SK-N-SH (cell line): ENCODE data around the gene RARG. TPM values are rescaled to one million over a fixed set of nuclear protein-coding genes. Genes with fewer than 3 reads are reported as not detected.

ENCODE experiments used
- CTCF ChIA-PET: fragments of 300-600, 350-600 bp; formaldehyde crosslinking; extraction: SDS; loops from one replicate; lab custom pipeline; 2021; lab: Yijun Ruan, JAX
- POLR2A ChIA-PET: fragments of 350-600 bp; sonication (Branson Sonifier 250); formaldehyde crosslinking; extraction: SDS; loops from one replicate; lab custom pipeline; 2020; ENCODE audit warnings: antibody characterized with exemption, inconsistent platforms; lab: Yijun Ruan, JAX
- DNase-seq: peaks from one replicate; pipeline ENCODE4 v3.0.0; 2012
- H2AFZ ChIP-seq: fragments of 200-600 bp; sonication (generic); 2 replicates; pipeline ENCODE4 v1.8.1; 2016; ENCODE audit warnings: antibody characterized with exemption, mild to moderate bottlenecking, low read depth
- H3F3A ChIP-seq: fragments of 200-600 bp; sonication (generic); replicated peaks from 2 replicates; pipeline ENCODE3; 2016; ENCODE audit warnings: antibody characterized with exemption, mild to moderate bottlenecking; ENCODE audit not compliant: insufficient read depth
- H3K27ac ChIP-seq, 2 experiments: fragments of 200-500 bp in 1 of 2; fragments of 200-600 bp in 1 of 2; sonication (Bioruptor generic) in 1 of 2; sonication (generic), shearing (Covaris generic) in 1 of 2; 2 replicates each; pipeline versions ENCODE4 v1.5.1 to v1.6.1; 2014 to 2016; ENCODE audit warnings: low read depth in 2 of 2, inconsistent platforms in 1 of 2, low read length in 1 of 2, mild to moderate bottlenecking in 1 of 2, mixed read lengths in 1 of 2
- H3K27me3 ChIP-seq: fragments of 200-600 bp; sonication (generic), shearing (Covaris generic); 2 replicates; pipeline ENCODE4 v1.6.1; 2016; ENCODE audit warnings: mixed run types; ENCODE audit not compliant: insufficient read depth
- H3K36me3 ChIP-seq, 2 experiments: fragments of 200-500 bp in 1 of 2; fragments of 200-600 bp in 1 of 2; sonication (Bioruptor generic) in 1 of 2; sonication (generic) in 1 of 2; replicated peaks in 1 of 2; 2 replicates each; pipeline versions ENCODE3 to v1.5.1; 2014 to 2016; ENCODE audit warnings: low read length in 1 of 2, mild to moderate bottlenecking in 1 of 2; ENCODE audit not compliant: insufficient read depth in 2 of 2, control insufficient read depth in 1 of 2
- H3K4me1 ChIP-seq, 2 experiments: fragments of 200-500 bp in 1 of 2; fragments of 200-600 bp in 1 of 2; sonication (Bioruptor generic) in 1 of 2; sonication (generic), shearing (Covaris generic) in 1 of 2; 2 replicates each; pipeline versions ENCODE4 v1.5.1 to v1.6.1; 2014 to 2016; ENCODE audit warnings: low read depth in 1 of 2, low read length in 1 of 2, mixed run types in 1 of 2; ENCODE audit not compliant: insufficient read depth in 2 of 2, control insufficient read depth in 1 of 2
- H3K4me2 ChIP-seq: fragments of 200-600 bp; sonication (generic), shearing (Covaris generic); 2 replicates; pipeline ENCODE4 v1.6.1; 2017; ENCODE audit warnings: mixed run types
- H3K4me3 ChIP-seq, 2 experiments: fragments of 200-500 bp in 1 of 2; fragments of 200-600 bp in 1 of 2; sonication (Bioruptor generic) in 1 of 2; sonication (generic), shearing (Covaris generic) in 1 of 2; 2 replicates each; pipeline versions ENCODE4 v1.5.1 to v1.8.1; 2014 to 2016; ENCODE audit warnings: low read depth in 2 of 2, inconsistent platforms in 1 of 2, low read length in 1 of 2, mild to moderate bottlenecking in 1 of 2, mixed read lengths in 1 of 2, moderate library complexity in 1 of 2
- H3K79me2 ChIP-seq: fragments of 200-600 bp; sonication (generic); 2 replicates; pipeline ENCODE4 v1.8.1; 2017; ENCODE audit warnings: mild to moderate bottlenecking; ENCODE audit not compliant: insufficient read depth
- H3K9ac ChIP-seq: fragments of 200-600 bp; sonication (generic); 2 replicates; pipeline ENCODE4 v1.6.1; 2017; ENCODE audit warnings: mixed run types
- H3K9me2 ChIP-seq: fragments of 200-600 bp; sonication (generic); 2 replicates; pipeline ENCODE4 v1.6.1; 2017; ENCODE audit warnings: mixed run types
- H3K9me3 ChIP-seq: fragments of 200-600 bp; sonication (generic); 2 replicates; pipeline ENCODE4 v1.6.1; 2017; ENCODE audit warnings: mixed run types, mild to moderate bottlenecking, moderate library complexity
- H4K20me1 ChIP-seq: fragments of 200-600 bp; sonication (generic); 2 replicates; pipeline ENCODE4 v1.6.1; 2017; ENCODE audit warnings: mild to moderate bottlenecking, mixed run types; ENCODE audit not compliant: insufficient read depth
- EZH2phosphoT487 ChIP-seq: fragments of 200-600 bp; sonication (generic); IDR thresholded peaks from 2 replicates; pipeline ENCODE4 v1.6.1; 2017; ENCODE audit warnings: low read depth, mixed run types, mild to moderate bottlenecking, antibody characterized with exemption, moderate library complexity, borderline replicate concordance
- FOSL2 ChIP-seq: IDR thresholded peaks from 2 replicates; pipeline ENCODE4 v1.4.0; 2012; ENCODE audit warnings: low read depth, mild to moderate bottlenecking, moderate library complexity, borderline replicate concordance
- FOXJ3 ChIP-seq: sonication (generic); formaldehyde crosslinking; IDR thresholded peaks from 2 replicates; pipeline ENCODE4 v1.5.1; 2020; ENCODE audit warnings: mild to moderate bottlenecking, missing genetic modification reagents
- MEF2A ChIP-seq: IDR thresholded peaks from 2 replicates; pipeline ENCODE4 v1.4.0; 2012; ENCODE audit warnings: low read depth, borderline replicate concordance
- NFIC ChIP-seq: IDR thresholded peaks from 2 replicates; pipeline ENCODE4 v1.4.0; 2012; ENCODE audit warnings: borderline replicate concordance
- POLR2AphosphoS5 ChIP-seq: IDR thresholded peaks from 2 replicates; pipeline ENCODE4 v1.6.1; 2012; ENCODE audit warnings: low read depth, low read length
- RCOR1 ChIP-seq: fragments of 150-350 bp; IDR thresholded peaks from 2 replicates; pipeline ENCODE4 v1.6.1; 2017; ENCODE audit warnings: antibody characterized with exemption, low read length
- RXRA ChIP-seq: IDR thresholded peaks from 2 replicates; pipeline ENCODE4 v1.4.0; 2012; ENCODE audit warnings: low read depth, mild to moderate bottlenecking, borderline replicate concordance
- SIN3A ChIP-seq: IDR thresholded peaks from 2 replicates; pipeline ENCODE4 v1.6.1; 2012; ENCODE audit warnings: low read depth, mild to moderate bottlenecking, low read length, moderate library complexity, borderline replicate concordance
- TEAD4 ChIP-seq: IDR thresholded peaks from 2 replicates; pipeline ENCODE4 v1.4.0; 2012; ENCODE audit warnings: mild to moderate bottlenecking, borderline replicate concordance; ENCODE audit not compliant: insufficient read depth
- WGBS: methylation state at CpG from one replicate; pipeline ENCODE4 v1.1.6; 2017; ENCODE audit warnings: low lambda C conversion rate; 5-methylcytosine and 5-hydroxymethylcytosine counted together
- polyA plus RNA-seq, 3 experiments: library from polyadenylated mRNA; depleted of rRNA; stranded (reverse); fragments of >200 nt; gene quantifications; 2 replicates each; pipeline ENCODE4 v1.2.3, GENCODE V29; 2012
- TF ChIP-seq, protein P1 (sequence below): IDR thresholded peaks from 2 replicates; pipeline ENCODE4 v1.6.1; 2012; ENCODE audit warnings: mild to moderate bottlenecking, low read depth, low read length, moderate library complexity
- TF ChIP-seq, protein P2 (sequence below): fragments of 150-350 bp; IDR thresholded peaks from 2 replicates; pipeline ENCODE4 v1.6.1; 2016; ENCODE audit warnings: mild to moderate bottlenecking, low read depth, low read length
- TF ChIP-seq, protein P3 (sequence below): IDR thresholded peaks from 2 replicates; pipeline ENCODE4; 2012

The RARG gene
- polyA plus RNA-seq, 1 of the 3 experiments (the other 2 are of a cell fraction): 36.6 TPM

DNA sequence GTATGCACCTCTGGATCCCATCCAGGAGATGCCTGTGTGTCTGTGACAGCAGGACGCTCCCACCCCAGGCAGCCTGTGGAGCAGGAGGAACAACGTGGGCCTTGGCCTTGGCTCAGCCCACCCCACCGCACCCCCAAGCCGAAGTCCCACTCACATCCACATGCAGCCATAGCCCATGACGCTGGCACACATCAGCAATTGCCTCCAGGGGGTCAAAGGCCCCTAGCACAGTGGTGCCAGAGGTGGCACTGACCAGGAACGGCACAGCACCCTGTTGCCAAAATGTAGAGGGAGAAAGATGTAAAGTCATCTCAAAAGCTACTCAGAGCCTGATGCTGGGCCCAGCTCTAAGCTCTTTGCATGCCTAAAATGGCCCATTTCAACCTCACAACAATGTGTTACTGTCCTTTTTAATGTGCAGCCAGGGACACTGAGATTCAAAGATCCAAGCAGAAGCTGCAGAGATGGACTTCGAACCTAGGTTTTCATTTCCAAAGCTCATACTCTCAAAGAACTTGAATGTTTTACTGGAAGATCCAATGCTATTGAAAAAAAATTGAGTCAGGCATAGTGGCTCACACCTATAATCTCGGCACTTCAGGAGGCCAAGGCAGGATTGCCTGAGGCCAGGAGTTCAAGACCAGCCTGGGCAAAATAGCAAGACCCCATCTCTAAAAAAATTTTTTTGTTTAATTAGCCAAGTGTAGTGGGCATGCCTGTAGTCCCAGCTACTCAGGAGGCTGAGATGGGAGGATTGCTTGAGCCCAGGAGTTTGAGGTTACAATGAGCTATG is 70.7 kb downstream of the RARG start:
- no peak overlapping the region for H2AFZ ChIP-seq
- TF ChIP-seq, protein P1, sequence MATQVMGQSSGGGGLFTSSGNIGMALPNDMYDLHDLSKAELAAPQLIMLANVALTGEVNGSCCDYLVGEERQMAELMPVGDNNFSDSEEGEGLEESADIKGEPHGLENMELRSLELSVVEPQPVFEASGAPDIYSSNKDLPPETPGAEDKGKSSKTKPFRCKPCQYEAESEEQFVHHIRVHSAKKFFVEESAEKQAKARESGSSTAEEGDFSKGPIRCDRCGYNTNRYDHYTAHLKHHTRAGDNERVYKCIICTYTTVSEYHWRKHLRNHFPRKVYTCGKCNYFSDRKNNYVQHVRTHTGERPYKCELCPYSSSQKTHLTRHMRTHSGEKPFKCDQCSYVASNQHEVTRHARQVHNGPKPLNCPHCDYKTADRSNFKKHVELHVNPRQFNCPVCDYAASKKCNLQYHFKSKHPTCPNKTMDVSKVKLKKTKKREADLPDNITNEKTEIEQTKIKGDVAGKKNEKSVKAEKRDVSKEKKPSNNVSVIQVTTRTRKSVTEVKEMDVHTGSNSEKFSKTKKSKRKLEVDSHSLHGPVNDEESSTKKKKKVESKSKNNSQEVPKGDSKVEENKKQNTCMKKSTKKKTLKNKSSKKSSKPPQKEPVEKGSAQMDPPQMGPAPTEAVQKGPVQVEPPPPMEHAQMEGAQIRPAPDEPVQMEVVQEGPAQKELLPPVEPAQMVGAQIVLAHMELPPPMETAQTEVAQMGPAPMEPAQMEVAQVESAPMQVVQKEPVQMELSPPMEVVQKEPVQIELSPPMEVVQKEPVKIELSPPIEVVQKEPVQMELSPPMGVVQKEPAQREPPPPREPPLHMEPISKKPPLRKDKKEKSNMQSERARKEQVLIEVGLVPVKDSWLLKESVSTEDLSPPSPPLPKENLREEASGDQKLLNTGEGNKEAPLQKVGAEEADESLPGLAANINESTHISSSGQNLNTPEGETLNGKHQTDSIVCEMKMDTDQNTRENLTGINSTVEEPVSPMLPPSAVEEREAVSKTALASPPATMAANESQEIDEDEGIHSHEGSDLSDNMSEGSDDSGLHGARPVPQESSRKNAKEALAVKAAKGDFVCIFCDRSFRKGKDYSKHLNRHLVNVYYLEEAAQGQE: no peak
- no peak for TF ChIP-seq POLR2AphosphoS5
- TF ChIP-seq, all 33 proteins: peak for 0
- Histone ChIP-seq H3F3A (peaks cover 6% of the 10 kb centered on the region), H3K9me2 (no peaks in the 10 kb centered on the region), H3K4me3 (no peak overlapping the region), H3K9me3 (no peaks in the 10 kb centered on the region), H3K27ac (no peak overlapping the region), H3K4me2 (no peak overlapping the region), H3K4me1 (peaks cover 0 to 2% of the 10 kb centered on the region in 2 experiments; a peak in 1 of 4 replicates), H3K36me3 (no peaks in the 10 kb centered on the region), H3K27me3 (no peaks in the 10 kb centered on the region), H3K9ac (no peak overlapping the region), H3K79me2 (no peaks in the 10 kb centered on the region), H4K20me1 (no peaks in the 10 kb centered on the region)
- ChIA-PET POLR2A (interaction anchor here (2.8 kb wide), 1 partner anchor 19 kb away, joined by 12 read pairs; the partner anchor contains the start of genes CSAD and ZNF740), CTCF (interaction anchor here (0.9 to 12.3 kb wide), 12 partner anchors 16 to 160 kb away, joined by 3 to 272 read pairs (median 14); partner anchors contain the start of genes AAAS, CSAD, MYG1 and SPRYD3)
- WGBS: 97% methylated on average over 5 of the region's 8 CpGs
- no peak for DNase-seq

DNA sequence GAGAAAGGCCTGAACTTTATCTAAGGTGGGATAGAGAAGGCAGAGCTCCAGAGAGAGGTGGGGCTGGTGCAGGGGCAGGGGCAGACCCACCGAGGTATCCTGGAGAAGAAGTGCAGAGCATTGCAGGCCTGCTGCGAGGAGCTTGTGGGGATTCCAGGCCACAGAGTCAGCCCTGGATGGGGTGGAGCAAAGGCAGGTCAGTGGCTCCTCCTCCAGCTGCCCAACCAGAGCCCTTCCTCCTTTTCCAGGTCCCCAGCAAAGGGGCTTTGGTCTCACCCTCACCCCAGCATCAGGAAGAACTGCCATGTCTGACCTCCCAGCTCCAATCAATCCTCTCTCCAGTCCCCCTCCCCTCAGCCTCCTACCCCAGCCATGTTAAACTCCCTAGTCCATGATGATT is 71.3 kb downstream of the RARG start:
- H4K20me1 ChIP-seq: no peaks in the 10 kb centered on the region
- POLR2A ChIA-PET: interaction anchor here (0.9 to 2.8 kb wide), 3 partner anchors 20 to 33 kb away, joined by 3 to 12 read pairs (median 4); partner anchors contain the start of genes CSAD and ZNF740
- peaks cover 6% of the 10 kb centered on the region for H3F3A ChIP-seq
- CTCF ChIA-PET: interaction anchor here (0.9 to 12.3 kb wide), 24 partner anchors 7 to 161 kb away, joined by 3 to 272 read pairs (median 10); partner anchors contain the start of genes AAAS, CSAD, ESPL1 and MYG1
- no peaks in the 10 kb centered on the region for H3K9me2 ChIP-seq
- 90% methylated on average over 2 of the region's 2 CpGs for WGBS
- no peaks in the 10 kb centered on the region for H3K79me2 ChIP-seq
- peaks cover 0 to 2% of the 10 kb centered on the region in 2 experiments; a peak in 1 of 4 replicates for H3K4me1 ChIP-seq
- TF ChIP-seq RCOR1 (no peak), FOSL2 (no peak), EZH2phosphoT487 (no peak), FOXJ3 (CRISPR knock-in tag) (no peak), NFIC (no peak), MEF2A (no peak), TEAD4 (no peak), RXRA (no peak), SIN3A (no peak)
- TF ChIP-seq, protein P2, sequence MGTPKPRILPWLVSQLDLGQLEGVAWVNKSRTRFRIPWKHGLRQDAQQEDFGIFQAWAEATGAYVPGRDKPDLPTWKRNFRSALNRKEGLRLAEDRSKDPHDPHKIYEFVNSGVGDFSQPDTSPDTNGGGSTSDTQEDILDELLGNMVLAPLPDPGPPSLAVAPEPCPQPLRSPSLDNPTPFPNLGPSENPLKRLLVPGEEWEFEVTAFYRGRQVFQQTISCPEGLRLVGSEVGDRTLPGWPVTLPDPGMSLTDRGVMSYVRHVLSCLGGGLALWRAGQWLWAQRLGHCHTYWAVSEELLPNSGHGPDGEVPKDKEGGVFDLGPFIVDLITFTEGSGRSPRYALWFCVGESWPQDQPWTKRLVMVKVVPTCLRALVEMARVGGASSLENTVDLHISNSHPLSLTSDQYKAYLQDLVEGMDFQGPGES: no peak
- TF ChIP-seq, protein P3, sequence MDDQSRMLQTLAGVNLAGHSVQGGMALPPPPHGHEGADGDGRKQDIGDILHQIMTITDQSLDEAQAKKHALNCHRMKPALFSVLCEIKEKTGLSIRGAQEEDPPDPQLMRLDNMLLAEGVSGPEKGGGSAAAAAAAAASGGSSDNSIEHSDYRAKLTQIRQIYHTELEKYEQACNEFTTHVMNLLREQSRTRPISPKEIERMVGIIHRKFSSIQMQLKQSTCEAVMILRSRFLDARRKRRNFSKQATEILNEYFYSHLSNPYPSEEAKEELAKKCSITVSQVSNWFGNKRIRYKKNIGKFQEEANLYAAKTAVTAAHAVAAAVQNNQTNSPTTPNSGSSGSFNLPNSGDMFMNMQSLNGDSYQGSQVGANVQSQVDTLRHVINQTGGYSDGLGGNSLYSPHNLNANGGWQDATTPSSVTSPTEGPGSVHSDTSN: no peak
- TF ChIP-seq, protein P1: no peak
- DNase-seq: no peak
- H3K4me2 ChIP-seq: no peak overlapping the region
- H3K27me3 ChIP-seq: no peaks in the 10 kb centered on the region
- H3K4me3 ChIP-seq: no peak overlapping the region
- H3K27ac ChIP-seq: no peak overlapping the region
- H3K9ac ChIP-seq: no peak overlapping the region
- H2AFZ ChIP-seq: no peak overlapping the region
- H3K36me3 ChIP-seq: no peaks in the 10 kb centered on the region
- H3K9me3 ChIP-seq: no peaks in the 10 kb centered on the region
